Keratinocyte (primary cell): ENCODE results near the gene YIPF2. TPM values are rescaled to one million over a fixed set of nuclear protein-coding genes. Genes with fewer than 3 reads are reported as not detected.

ENCODE experiments used
- DNase-seq: peaks from one replicate; pipeline ENCODE4 v3.0.0-alpha.2; 2011; ENCODE audit warnings: low read depth, missing footprints, low spot score
- FAIRE-seq: peaks from 2 replicates; lab custom pipeline; 2011; peaks lifted over from hg19 to GRCh38; lab: Jason Lieb, UNC
- H2AFZ ChIP-seq: 2 replicates; pipeline ENCODE4 v1.6.0; 2012; ENCODE audit warnings: low read length, control low read depth, inconsistent platforms; ENCODE audit not compliant: control insufficient read depth
- H3K27ac ChIP-seq: 2 replicates; pipeline ENCODE4 v1.5.1; 2011; ENCODE audit warnings: low read length; ENCODE audit not compliant: control insufficient read depth, insufficient read depth
- H3K27me3 ChIP-seq: 3 replicates; pipeline ENCODE4 v1.6.0; 2011; ENCODE audit warnings: low read length; ENCODE audit not compliant: control insufficient read depth, insufficient read depth; ENCODE audit errors: extremely low read depth
- H3K36me3 ChIP-seq, 2 experiments: 2 replicates in 1 of 2; 3 replicates in 1 of 2; pipeline ENCODE4 v1.5.1; 2011; ENCODE audit warnings: low read length in 2 of 2, mild to moderate bottlenecking in 1 of 2; ENCODE audit not compliant: control insufficient read depth in 2 of 2, insufficient read depth in 2 of 2; ENCODE audit errors: extremely low read depth in 1 of 2
- H3K4me1 ChIP-seq: 3 replicates; pipeline ENCODE4 v1.5.1; 2011; ENCODE audit warnings: low read length; ENCODE audit not compliant: control insufficient read depth, insufficient read depth; ENCODE audit errors: extremely low read depth
- H3K4me2 ChIP-seq: 3 replicates; pipeline ENCODE4 v1.6.0; 2011; ENCODE audit warnings: low read depth, low read length; ENCODE audit not compliant: control insufficient read depth, insufficient read depth; ENCODE audit errors: extremely low read depth
- H3K4me3 ChIP-seq, 3 experiments: fragments of 200-600 bp in 1 of 3; sonication (generic) in 1 of 3; 2 replicates in 2 of 3; 3 replicates in 1 of 3; pipeline ENCODE4 v1.5.1; 2011 to 2016; ENCODE audit warnings: low read length in 3 of 3, mild to moderate bottlenecking in 3 of 3, control low read depth in 2 of 3, inconsistent platforms in 1 of 3, low read depth in 1 of 3, mixed read lengths in 1 of 3, mixed run types in 1 of 3, moderate library complexity in 1 of 3; ENCODE audit not compliant: control insufficient read depth in 2 of 3, insufficient read depth in 2 of 3; ENCODE audit errors: extremely low read depth in 1 of 3
- H3K79me2 ChIP-seq: 2 replicates; pipeline ENCODE4 v1.6.0; 2012; ENCODE audit warnings: low read length; ENCODE audit not compliant: control insufficient read depth, insufficient read depth
- H3K9ac ChIP-seq: 3 replicates; pipeline ENCODE4 v1.6.0; 2011; ENCODE audit warnings: low read length; ENCODE audit not compliant: control insufficient read depth, insufficient read depth; ENCODE audit errors: extremely low read depth
- H3K9me1 ChIP-seq: 3 replicates; pipeline ENCODE4 v1.6.0; 2011; ENCODE audit warnings: low read length; ENCODE audit not compliant: control insufficient read depth, insufficient read depth; ENCODE audit errors: extremely low read depth
- H3K9me3 ChIP-seq: 2 replicates; pipeline ENCODE4 v1.5.1; 2012; ENCODE audit warnings: low read depth, low read length; ENCODE audit not compliant: control insufficient read depth
- H4K20me1 ChIP-seq: 3 replicates; pipeline ENCODE4 v1.6.0; 2011; ENCODE audit warnings: low read length; ENCODE audit not compliant: control insufficient read depth, insufficient read depth; ENCODE audit errors: extremely low read depth
- EZH2 ChIP-seq: IDR thresholded peaks from one replicate; pipeline ENCODE4 v1.6.1; 2012; ENCODE audit warnings: inconsistent platforms, mild to moderate bottlenecking, low read length, moderate library complexity
- dilution Hi-C: fragments of 300-500 bp; cut with MboI; formaldehyde crosslinking; loops from one replicate; pipeline ENCODE4 v1.7.0; 2020; ENCODE audit warnings: low sequenced_read_pairs; ENCODE audit not compliant: extremely low pct_ligation_motif_present
- polyA plus RNA-seq, 5 experiments: library from polyadenylated mRNA; depleted of rRNA in 3 of 5; stranded (reverse) in 3 of 5; stranded (forward) in 1 of 5; unstranded in 1 of 5; fragments of >200 nt; gene quantifications; 1 replicate in 1 of 5; 2 replicates in 3 of 5; 3 replicates in 1 of 5; pipeline versions ENCODE4 v1.2.1 to v1.2.3, GENCODE V29; 2011 to 2012; ENCODE audit warnings: missing spikeins in 2 of 5, low read depth in 1 of 5, low replicate concordance in 1 of 5
- TF ChIP-seq, protein P1 (sequence below), 3 experiments: IDR thresholded peaks in 1 of 3; conservative IDR thresholded peaks in 1 of 3; optimal IDR thresholded peaks in 1 of 3; 2 replicates in 2 of 3; 3 replicates in 1 of 3; pipeline versions ENCODE3 to v1.5.1; 2011; ENCODE audit warnings: low read length in 3 of 3, mild to moderate bottlenecking in 3 of 3, moderate library complexity in 2 of 3, control low read depth in 1 of 3, inconsistent platforms in 1 of 3; ENCODE audit not compliant: insufficient read depth in 2 of 3; ENCODE audit errors: extremely low read depth in 1 of 3

Gene YIPF2
- polyA plus RNA-seq, 1 donor (not counting 4 experiments of a cell fraction or from before 2014, with no cell fraction given): 26.9 TPM

DNA sequence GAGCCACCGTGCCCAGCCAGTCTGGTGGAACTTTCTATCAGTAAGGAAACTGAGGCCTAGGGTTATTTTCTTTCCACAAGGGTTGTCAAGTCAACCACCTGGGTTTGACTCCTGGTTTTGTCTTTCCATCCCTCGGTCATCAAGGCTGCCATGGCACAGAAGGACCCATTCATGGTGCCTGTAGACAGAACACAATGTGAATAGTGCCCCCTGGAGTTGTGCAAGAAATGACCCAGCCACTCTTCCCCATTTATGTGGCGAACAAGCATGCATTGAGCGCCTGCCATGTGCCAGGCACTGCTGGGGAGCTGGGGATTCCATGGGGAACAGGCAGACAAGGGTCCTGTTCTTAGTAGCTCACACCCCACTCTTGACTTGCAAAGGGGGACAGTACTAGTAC is 36.5 kb upstream of the YIPF2 start:
- no peak for TF ChIP-seq EZH2
- TF ChIP-seq, protein P1, sequence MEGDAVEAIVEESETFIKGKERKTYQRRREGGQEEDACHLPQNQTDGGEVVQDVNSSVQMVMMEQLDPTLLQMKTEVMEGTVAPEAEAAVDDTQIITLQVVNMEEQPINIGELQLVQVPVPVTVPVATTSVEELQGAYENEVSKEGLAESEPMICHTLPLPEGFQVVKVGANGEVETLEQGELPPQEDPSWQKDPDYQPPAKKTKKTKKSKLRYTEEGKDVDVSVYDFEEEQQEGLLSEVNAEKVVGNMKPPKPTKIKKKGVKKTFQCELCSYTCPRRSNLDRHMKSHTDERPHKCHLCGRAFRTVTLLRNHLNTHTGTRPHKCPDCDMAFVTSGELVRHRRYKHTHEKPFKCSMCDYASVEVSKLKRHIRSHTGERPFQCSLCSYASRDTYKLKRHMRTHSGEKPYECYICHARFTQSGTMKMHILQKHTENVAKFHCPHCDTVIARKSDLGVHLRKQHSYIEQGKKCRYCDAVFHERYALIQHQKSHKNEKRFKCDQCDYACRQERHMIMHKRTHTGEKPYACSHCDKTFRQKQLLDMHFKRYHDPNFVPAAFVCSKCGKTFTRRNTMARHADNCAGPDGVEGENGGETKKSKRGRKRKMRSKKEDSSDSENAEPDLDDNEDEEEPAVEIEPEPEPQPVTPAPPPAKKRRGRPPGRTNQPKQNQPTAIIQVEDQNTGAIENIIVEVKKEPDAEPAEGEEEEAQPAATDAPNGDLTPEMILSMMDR (optimal IDR thresholded peaks at IDR 0.05 in 1 of 3, IDR thresholded peaks at IDR 0.05 in 1 of 3, conservative IDR thresholded peaks at IDR 0.05 in 1 of 3; ENCODE audit: extremely low read depth in 1 of 3, insufficient read depth in 2 of 3, low read length in 3 of 3): peak in 2 of 3 experiments; percentile 19
- H3K27me3 ChIP-seq: no peaks in the 10 kb centered on the region
- H3K36me3 ChIP-seq: peaks cover 0 to 6% of the 10 kb centered on the region in 2 experiments
- H2AFZ ChIP-seq: no peak overlapping the region
- DNase-seq (no peak), FAIRE-seq (no peak)
- no peak overlapping the region for H3K4me3 ChIP-seq
- peaks cover 27% of the 10 kb centered on the region for H4K20me1 ChIP-seq
- no peak overlapping the region for H3K27ac ChIP-seq
- no peak overlapping the region for H3K4me2 ChIP-seq
- dilution Hi-C loops: no loop called here
- peaks cover 80% of the 10 kb centered on the region for H3K79me2 ChIP-seq
- H3K9me3 ChIP-seq: no peaks in the 10 kb centered on the region
- peaks cover 17% of the 10 kb centered on the region for H3K4me1 ChIP-seq
- H3K9ac ChIP-seq: no peak overlapping the region
- peaks cover 8% of the 10 kb centered on the region for H3K9me1 ChIP-seq

DNA sequence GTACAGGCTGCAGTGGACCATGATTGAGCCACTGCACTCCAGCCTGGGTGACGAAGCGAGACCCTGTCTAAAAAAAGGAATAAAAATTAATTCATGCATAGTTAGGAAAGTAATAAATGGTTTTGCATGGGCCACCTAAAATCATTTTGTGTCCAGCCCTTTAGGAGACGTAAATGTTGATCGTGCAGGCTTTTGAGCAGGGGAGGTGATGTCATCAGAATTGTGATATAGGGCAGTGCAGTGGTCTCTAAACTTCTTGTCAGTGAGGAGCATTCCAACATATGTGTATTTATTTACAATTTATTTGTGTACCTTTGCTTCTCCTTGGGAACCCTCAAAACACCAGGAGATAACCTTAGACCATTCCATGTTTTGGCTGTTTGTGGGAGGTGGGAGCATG is 35.4 kb upstream of the YIPF2 start:
- FAIRE-seq (no peak), DNase-seq (no peak)
- no peak for TF ChIP-seq EZH2
- Histone ChIP-seq H3K9ac (no peak overlapping the region), H3K9me1 (peaks cover 3% of the 10 kb centered on the region), H4K20me1 (peaks cover 24% of the 10 kb centered on the region), H3K4me2 (peak overlapping the region; percentile 98), H3K9me3 (no peaks in the 10 kb centered on the region), H3K4me3 (no peak overlapping the region), H3K79me2 (peaks cover 72% of the 10 kb centered on the region), H3K27ac (no peak overlapping the region), H3K36me3 (peaks cover 0 to 6% of the 10 kb centered on the region in 2 experiments), H2AFZ (no peak overlapping the region), H3K4me1 (peaks cover 21% of the 10 kb centered on the region), H3K27me3 (no peaks in the 10 kb centered on the region)
- dilution Hi-C loops: no loop called here

DNA sequence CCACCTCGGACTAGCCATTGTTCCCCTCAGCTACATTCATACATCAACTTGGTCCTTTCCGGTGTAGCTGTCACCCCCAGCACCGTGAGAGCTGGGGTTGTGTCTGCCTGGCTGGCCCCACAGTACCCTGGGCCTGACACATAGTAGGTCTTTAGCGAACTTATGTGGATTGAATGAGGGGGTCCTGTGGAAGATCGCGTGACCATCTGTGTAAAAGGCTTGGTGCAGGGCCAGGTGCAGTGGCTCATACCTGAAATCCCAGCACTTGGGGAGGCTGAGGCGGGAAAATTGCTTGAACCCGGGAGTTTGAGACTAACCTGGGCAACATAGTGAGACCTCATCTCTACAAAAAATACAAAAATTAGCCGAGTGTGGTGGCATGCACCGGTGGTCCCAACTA is 34.4 kb upstream of the YIPF2 start:
- peaks cover 3% of the 10 kb centered on the region for H3K9me1 ChIP-seq
- TF ChIP-seq EZH2: no peak
- TF ChIP-seq, protein P1 (optimal IDR thresholded peaks at IDR 0.05 in 1 of 3, IDR thresholded peaks at IDR 0.05 in 1 of 3, conservative IDR thresholded peaks at IDR 0.05 in 1 of 3; ENCODE audit: extremely low read depth in 1 of 3, insufficient read depth in 2 of 3, low read length in 3 of 3): no peak
- DNase-seq (no peak), FAIRE-seq (no peak)
- peak overlapping the region in 1 of 3 experiments; percentile 20 for H3K4me3 ChIP-seq
- H3K4me1 ChIP-seq: peaks cover 21% of the 10 kb centered on the region
- H2AFZ ChIP-seq: no peak overlapping the region
- dilution Hi-C loops: no loop called here
- H3K36me3 ChIP-seq: peaks cover 0 to 6% of the 10 kb centered on the region in 2 experiments
- peaks cover 17% of the 10 kb centered on the region for H4K20me1 ChIP-seq
- H3K27ac ChIP-seq: no peak overlapping the region
- no peaks in the 10 kb centered on the region for H3K9me3 ChIP-seq
- peak overlapping the region; percentile 22 for H3K9ac ChIP-seq
- peak overlapping the region; percentile 98 for H3K4me2 ChIP-seq
- H3K27me3 ChIP-seq: no peaks in the 10 kb centered on the region
- H3K79me2 ChIP-seq: peaks cover 62% of the 10 kb centered on the region
